Superior temporal gyrus (tissue), 1 donor: ENCODE data around the gene PAQR4.
"Not testable (repeated sequence)": the region's sequence is repeated elsewhere in the genome, so short reads cannot be mapped to it uniquely, and the experiment has no call there.

Experiments used
- DNase-seq: peaks from one replicate; pipeline ENCODE4 v3.0.0-alpha.2; 2016; ENCODE audit errors: extremely low spot score

The PAQR4 gene

DNA sequence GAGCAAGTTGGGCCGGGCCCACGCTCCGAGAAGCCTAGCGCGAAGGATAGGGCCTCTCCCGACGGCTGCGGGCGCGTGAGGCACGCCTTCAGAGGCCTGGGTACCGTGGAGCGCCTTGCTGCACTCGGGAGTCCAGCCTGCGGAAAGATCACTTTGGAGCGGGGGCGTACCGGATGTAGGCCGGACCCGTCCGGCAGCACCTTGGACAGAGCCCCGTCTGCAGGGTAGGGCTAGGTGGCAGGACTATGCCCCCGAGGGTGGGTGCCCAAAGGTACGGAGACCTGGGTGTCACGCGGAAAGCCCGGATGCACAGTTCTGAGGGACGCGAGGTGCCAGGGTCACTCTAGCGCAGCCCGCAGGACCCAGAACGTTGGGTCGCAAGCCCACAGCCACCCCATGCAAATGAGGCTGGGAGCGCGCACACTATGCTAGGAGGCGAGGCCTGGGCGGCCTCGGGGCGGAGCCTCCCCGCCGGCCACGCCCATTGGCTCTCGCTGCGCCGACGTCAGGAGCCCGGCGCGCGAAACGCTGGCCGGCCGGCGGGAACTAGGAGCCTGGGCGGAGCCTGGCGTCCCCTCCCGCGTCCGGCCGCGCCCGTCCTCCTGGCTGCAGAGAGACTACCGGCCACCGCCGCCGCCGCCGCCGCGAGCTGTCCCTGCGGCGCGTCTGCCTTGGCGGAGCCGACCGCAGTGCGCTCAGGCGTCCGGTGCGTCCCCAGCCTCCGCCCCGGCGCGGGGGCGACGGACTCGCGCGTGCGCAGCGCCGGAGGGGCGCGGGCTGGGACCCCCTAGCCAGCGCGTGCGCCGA lies at the start of gene PAQR4:
PAQR4 (plus strand) TSS at position 611 of the 807 bp plus-strand sequence. CDS start 327 bp downstream, outside the sequence.
- peak; percentile 92 for DNase-seq

DNA sequence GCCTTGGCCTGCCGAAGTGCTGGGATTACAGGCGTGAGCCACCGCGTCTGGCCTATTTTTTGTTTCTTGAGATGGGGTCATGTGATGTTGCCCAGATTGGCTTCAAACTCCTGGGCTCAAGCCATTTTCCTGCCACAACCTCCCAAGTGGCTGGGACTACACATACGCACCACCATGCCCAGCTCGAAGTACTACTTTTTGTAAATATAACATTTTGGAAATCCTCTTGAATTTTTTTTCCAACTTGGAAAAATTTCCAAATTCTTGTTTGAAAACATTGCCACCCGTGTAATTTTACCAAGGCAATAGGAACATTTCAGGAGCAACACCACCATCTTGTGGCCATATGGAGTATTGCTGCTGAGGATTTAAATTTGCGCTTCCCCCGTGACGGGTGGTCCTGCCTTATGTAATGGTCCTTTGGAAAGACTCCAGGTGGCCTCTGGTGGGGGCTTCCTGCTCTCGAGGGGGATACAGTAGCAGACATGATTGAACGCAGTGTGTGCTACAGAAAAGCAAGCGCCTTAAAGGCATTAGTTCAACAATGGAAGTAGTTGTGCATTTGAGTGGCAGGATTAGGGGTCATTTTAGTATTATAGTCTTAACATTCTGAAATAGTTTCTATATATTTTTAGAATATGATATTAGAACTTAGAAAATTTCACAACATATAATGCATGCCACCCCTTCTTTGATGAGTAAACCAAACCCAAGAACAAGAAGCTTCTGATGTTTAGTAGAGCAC lies 49.5 kb upstream of the PAQR4 start:
- DNase-seq, result peak; percentile 93

DNA sequence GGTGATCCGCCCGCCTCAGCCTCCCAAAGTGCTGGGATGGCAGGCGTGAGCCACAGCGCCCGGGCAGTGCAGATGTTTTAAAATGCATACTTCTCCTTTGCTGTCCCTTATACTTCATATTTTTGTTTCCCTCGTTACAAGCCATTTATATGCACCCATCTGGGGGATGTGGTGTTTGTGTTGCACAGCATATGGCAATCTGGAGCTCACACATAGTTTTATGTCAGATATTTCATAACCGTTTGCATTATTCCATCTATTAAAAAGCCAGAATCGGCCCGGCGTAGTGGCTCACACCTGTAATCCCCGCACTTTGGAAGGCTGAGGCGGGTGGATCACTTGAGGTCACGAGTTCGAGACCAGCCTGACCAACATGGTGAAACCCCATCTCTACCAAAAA lies 45.7 kb upstream of the PAQR4 start:
- no peak for DNase-seq

DNA sequence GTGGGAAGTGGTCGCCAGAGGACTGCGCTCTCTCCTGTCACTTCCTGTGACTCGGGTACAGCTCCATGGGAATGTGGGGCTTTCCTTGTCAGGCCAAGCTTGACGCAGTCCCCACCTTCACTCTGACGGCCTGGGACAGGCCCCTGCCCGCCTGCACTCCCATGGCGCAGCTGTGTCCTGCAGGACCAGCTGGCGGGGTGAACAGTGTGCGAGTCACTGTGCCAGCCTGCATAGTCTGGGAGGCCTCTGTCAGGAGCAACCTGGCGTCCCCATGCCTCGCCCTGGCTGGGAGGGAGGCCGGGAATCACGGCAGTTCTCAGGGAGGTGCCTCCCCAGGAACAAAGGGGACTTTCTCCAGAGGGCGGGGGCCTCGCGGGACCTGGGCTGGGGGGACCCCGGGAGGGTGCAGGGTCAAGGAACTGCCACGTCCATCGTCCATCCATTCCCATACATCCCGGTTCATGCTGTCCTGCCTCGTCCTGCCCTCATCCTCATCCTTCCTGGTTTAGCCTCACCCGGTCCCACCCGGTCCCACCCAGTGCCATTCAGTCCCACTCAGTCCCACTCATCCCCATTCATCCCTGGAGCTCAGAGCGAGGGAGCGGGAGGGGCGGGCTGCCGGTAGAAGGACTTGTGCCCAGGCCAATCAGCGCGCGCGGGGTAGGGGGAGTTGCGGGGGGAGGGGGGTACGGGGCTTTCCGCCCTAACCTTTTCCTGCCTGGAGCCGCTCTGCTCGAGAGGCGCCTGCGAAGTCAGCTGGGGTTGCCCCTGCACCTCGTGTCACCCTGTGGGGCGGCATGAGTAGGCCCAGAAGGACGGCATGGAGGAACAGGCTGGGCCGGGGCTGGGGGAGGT lies 44.0 kb upstream of the PAQR4 start:
- DNase-seq, result no peak

DNA sequence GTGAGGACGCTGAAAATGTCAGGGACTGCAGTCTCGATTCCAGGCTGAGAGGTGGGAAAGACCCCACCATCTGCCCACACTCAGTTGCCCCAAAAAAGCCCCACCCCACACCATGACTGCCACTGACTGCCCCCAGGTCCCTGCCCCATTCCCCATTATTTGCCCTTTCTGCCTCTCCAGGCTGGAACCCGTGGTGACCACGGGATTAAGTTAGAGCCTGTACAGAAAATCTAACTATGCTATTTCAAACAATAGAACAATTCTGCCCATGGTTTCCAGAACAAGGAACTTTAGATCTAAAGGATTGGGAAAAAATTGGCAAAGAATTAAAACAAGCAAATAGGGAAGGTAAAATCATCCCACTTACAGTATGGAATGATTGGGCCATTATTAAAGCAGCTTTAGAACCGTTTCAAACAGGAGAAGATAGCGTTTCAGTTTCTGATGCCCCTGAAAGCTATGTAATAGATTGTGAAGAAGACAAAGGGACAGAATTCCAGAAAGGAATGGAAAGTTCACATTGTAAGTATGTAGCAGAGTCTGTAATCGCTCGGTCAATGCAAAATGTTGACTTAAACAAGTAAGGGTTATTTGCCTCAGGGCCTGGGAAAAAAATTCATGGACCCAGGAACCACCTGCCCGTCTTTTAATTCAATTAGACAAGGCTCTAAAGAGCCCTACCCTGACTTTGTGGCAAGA lies 43.0 kb upstream of the PAQR4 start:
- peak; percentile 22 for DNase-seq

DNA sequence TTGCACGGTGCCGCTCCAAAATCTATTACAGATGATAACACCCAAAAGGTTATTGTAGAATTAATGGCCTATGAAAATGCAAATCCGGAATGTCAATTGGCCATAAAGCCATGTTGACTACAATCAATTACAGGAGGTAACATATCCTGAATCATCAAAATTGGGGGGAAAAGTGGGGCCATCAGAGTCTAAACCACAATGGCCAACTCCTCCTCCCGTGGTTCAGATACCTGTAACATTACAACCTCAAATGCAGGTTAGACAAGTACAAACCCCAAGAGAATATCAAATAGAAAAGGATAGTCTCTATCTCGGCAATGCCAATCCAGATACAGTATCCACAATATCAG lies 42.5 kb upstream of the PAQR4 start:
- no peak for DNase-seq

DNA sequence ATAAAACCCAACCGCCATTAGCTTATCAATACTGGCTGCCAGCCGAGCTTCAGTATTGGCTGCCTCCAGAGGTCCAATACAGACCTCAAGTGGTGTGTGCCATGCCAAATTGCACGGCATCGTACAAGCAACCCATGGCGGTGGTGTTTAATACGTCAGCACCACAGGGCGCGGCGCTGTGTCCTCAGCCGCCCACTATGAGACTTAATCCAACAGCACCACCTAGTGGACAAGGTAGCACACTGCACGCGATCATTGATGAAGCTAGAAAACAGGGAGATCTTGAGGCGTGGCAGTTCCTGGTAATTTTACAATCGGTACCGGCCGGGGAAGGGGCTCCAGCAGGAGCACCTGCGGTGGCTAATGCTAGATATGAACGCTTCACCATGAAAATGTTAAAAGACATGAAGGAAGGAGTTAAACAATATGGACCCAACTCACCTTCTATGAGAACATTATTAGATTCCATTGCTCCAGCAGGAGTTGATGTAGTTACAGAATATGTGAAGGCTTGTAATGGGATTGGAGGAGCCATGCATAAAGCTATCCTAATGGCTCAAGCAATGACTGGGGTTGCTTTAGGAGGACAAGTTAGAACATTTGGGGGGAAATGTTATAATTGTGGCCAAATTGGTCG lies 42.0 kb upstream of the PAQR4 start:
- DNase-seq, result peak; percentile 96

DNA sequence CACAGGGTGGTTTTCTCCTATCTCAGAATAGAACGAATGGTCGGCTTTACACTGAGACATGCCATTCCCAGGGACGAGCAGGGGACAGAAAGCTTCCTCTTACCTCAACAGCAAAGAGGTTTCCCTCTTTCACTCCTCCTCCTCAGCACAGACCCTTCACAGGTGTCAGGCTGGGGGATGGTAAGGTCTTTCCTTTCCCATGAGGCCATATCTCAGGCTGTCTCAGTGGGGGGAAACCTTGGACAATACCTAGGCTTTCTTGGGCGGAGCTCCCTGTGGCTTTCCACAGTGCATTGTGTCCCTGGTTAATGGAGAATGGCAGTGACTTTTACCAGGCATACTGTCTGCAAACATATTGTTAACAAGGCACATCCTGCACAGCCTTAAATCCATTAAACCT lies 41.0 kb upstream of the PAQR4 start:
- not testable (repeated sequence) for DNase-seq

DNA sequence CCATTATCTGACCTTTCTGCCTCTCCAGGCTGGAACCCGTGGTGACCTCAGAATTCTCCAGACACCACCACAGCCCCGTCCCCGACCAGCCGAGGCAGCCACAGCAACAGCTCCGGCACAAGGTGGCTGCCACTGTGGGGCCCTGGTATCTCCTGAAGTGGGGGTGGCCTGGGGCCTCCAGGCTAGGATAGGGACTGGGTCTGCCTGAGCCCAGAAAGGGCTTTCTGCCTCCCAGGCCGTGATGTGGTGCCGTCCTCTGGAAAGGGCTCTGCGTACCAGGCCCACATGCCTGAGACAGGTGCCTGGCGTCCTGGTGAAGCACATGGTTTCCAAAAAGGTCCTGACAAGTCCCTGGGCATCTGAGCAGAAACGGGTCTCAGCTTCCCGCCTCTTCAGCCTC lies 40.4 kb upstream of the PAQR4 start:
- DNase-seq, result no peak

DNA sequence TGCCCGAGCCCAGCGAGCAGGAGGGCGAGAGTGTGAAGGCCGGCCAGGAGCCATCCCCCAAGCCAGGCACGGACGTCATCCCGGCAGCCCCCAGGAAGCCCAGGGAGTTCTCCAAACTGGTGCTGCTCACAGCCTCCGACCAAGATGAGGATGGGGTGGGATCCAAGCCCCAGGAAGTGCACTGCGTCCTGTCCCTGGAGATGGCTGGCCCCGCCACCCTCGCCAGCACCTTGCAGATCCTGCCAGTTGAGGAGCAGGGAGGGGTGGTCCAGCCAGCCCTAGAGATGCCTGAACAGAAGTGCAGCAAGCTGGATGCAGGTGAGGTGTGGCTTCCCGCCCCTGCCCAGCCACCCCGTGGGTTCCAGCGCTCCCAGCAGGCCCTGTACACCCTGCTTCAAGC lies 39.5 kb upstream of the PAQR4 start:
- DNase-seq, result no peak

DNA sequence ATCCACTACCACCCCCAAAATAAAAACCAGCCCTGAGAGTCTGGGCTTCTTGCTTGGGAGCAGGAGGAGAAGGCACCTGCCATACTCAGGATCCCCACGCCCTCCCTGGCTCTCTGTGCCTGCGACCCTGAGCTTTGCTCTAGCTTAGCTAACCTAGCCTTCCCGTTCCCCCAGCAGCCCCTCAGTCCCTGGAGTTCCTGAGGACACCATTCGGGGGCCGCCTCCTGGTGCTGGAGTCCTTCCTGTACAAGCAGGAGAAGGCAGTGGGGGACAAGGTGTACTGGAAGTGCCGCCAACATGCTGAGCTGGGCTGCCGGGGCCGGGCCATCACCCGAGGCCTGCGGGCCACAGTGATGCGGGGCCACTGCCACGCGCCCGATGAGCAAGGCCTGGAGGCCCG lies 38.9 kb upstream of the PAQR4 start:
- DNase-seq, result no peak

DNA sequence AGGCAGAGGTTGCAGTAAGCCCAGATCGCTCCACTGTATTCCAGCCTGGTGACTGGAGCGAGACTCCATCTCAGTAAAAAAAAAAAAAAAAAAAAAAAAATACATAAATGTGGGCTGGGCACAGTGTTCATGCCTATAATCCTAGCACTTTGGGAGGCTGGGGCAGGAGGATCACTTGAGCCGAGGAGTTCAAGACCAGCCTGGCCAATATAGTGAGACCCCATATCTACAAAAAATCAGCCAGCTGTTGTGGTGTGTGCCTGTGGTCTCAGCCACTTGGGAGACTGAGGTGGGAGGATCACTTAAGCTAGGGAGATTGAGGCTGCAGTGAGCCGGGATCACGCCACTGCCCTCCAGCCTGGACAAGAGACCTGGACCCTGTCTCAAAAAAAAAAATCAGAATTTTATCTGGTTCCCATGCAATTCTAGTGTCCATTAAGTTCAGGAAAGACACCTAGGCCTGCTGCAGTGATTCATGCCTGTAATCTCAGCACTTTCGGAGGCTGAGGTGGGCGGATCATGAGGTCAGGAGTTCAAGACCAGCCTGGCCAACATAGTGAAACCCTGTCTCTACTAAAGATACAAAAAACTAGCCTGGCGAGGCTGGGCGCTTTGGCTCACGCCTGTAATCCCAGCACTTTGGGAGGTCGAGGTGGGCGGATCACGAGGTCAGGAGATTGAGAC lies 37.8 kb upstream of the PAQR4 start:
- DNase-seq, result not testable (repeated sequence)

DNA sequence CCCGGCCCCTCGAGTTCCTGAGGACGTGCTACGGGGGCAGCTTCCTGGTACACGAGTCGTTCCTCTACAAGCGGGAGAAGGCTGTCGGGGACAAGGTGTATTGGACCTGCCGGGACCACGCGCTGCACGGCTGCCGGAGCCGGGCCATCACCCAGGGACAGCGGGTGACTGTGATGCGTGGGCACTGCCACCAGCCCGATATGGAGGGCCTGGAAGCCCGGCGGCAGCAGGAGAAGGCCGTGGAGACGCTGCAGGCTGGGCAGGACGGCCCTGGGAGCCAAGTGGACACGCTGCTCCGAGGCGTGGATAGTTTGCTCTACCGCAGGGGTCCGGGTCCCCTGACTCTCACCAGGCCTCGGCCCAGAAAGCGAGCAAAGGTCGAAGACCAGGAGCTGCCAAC lies 36.0 kb upstream of the PAQR4 start:
- no peak for DNase-seq

DNA sequence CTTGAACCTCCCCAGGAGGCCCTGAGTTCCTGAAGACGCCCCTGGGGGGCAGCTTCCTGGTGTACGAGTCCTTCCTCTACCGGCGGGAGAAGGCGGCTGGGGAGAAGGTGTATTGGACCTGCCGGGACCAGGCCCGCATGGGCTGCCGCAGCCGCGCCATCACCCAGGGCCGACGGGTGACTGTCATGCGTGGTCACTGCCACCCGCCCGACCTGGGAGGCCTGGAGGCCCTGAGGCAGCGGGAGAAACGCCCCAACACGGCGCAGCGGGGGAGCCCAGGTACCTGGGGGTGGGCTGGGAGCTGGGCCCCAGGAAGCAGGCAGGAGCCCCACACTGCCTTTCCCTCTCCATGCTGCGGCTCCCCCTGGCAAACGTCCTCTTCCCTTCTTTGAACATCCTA lies 35.4 kb upstream of the PAQR4 start:
- DNase-seq, result no peak

DNA sequence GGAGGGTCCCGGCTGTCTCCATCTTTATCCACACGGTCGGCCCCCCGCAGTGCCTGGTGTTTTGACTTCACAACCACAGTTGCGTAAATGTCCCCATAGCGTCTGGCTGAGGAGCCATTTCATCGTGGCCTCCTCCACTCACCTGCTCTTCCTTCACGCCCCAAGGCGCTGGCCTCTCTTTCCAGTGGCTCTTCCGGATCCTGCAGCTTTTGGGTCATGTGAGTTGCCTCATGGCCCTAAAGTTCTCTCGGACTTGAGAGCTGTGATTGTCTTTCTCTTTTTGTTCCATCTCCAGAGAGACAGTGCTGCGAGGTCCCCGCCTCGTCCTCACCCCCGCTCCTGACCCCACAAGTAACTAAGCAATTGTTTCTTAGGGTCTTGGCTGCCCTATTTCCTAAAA lies 34.7 kb upstream of the PAQR4 start:
- no peak for DNase-seq

DNA sequence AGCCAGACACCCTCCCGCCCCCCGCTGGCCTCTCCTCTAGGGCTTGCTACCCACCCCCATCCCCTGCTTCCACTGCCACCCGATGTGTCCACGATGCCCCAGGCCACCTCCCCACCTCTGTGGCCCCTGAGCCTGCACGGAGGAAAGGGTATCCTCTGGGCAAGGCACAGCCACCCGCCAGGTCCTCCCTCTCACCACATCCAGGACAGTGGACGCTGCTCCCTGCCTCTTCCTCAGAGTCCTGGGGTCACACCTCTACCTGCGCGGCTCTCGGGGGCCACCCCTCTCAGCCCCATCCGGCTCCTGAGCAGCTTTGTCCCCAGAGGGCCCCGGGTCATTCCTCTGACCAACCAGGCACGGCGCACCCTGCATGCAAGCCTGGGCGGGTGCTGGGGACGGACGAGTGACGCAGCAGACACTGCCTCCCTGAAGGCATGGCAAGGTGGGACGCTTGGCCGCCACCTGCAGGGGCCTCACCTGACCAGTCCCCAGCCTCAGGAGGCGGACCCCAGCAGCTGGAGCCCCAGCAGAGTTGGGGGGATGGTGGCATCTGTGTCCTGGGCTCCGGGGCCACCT lies 32.6 kb upstream of the PAQR4 start:
- no peak for DNase-seq

DNA sequence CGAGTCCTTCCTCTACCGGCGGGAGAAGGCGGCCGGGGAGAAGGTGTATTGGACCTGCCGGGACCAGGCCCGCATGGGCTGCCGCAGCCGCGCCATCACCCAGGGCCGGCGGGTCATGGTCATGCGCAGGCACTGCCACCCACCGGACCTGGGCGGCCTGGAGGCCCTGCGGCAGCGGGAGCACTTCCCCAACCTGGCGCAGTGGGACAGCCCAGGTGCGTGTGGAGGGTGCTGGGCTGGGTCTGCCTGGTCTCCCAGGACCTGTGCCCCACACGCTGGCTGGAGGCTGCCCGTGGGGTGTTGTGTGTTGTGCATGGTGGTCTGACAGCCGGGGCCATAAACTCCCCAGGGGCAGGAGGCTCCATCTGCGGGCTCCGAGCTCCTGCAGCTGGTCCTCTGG lies 32.0 kb upstream of the PAQR4 start:
- no peak for DNase-seq

DNA sequence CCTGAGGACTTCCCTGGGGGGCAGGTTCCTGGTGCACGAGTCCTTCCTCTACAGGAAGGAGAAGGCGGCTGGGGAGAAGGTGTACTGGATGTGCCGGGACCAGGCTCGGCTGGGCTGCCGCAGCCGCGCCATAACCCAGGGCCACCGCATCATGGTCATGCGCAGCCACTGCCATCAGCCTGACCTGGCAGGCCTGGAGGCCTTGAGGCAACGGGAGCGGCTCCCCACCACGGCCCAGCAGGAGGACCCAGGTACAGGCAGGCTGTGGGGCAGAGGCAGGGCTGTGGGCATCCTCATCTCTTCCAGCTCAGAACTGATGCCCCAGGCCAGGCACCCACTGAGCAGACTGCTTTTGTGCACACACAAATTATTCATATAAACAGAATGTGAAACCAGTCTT lies 30.9 kb upstream of the PAQR4 start:
- DNase-seq, result no peak

DNA sequence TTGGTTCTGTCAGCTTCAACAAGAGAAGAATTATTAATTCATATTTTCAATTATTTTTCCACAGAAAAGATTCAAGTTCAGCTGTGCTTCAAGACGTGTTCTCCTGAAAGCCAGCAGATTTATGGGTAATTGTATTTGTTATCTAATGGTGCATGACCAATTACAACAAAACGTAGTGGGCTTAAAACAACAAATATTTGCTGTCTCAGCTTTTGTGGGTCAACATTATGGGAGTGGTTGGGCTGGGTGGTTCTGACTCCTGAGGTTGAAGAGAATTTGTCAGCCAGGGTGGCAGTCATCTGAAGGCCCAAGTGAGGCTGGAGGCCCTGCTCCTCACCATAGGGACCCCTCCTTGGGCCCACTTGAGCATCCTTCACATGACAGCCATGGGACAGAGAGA lies 29.2 kb upstream of the PAQR4 start:
- no peak for DNase-seq

DNA sequence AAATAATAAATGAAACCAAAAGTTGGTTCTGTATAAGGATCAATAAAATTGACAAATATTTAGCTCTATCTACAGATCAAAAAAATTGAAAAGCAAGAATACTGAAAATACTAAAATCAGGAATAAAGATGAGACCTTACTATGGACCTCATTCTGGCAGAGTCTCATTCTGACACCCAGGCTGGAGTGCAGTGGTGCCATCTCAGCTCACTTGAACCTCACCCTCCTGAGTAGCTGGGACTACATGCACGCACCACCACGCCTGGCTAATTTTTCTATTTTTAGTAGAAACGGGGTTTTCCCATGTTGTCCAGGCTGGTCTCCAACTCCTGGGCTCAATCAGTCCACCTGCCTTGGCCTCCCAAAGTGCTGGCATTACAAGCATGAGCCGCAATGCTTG lies 27.1 kb upstream of the PAQR4 start:
- no peak for DNase-seq
